ENCODE data around the gene EN2.

DNA sequence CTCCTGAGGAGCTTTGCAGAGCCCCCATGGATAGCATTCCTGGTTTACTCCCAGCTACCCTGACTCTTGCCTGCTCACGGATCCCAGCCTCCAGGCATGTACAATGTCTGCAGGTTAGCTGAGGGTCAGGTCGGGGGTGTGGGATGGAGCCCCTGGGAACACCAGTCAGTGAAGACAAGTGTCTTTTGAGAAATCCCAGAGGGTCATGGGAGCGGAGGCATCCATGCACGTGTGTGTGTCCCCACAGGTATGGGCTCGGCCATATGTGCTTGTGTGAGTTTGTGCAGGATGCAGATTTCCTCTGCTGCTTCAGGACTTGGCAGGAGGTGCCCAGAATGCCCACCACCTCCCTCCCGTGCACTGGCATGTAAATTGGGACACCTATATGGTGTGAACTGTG, 28.3 kb upstream of the EN2 start:
- TF ChIP-seq, protein P1, sequence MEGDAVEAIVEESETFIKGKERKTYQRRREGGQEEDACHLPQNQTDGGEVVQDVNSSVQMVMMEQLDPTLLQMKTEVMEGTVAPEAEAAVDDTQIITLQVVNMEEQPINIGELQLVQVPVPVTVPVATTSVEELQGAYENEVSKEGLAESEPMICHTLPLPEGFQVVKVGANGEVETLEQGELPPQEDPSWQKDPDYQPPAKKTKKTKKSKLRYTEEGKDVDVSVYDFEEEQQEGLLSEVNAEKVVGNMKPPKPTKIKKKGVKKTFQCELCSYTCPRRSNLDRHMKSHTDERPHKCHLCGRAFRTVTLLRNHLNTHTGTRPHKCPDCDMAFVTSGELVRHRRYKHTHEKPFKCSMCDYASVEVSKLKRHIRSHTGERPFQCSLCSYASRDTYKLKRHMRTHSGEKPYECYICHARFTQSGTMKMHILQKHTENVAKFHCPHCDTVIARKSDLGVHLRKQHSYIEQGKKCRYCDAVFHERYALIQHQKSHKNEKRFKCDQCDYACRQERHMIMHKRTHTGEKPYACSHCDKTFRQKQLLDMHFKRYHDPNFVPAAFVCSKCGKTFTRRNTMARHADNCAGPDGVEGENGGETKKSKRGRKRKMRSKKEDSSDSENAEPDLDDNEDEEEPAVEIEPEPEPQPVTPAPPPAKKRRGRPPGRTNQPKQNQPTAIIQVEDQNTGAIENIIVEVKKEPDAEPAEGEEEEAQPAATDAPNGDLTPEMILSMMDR (IDR thresholded peaks at IDR 0.05; ENCODE audit: insufficient read depth, low read length): no peak
- TF ChIP-seq POLR2AphosphoS5 (IDR thresholded peaks at IDR 0.05; ENCODE audit: low read depth): no peak
